PC-3 (cell line): Measurements from ENCODE around the gene NIPAL3. TPM values are rescaled to one million over a fixed set of nuclear protein-coding genes. Genes with fewer than 3 reads are reported as not detected.

Experiments used
- ATAC-seq: fragments of 200-7000 bp; cut with Tn5 transposase; 2 replicates; pipeline ENCODE4 v1.9.1; 2020; ENCODE audit warnings: mild to moderate bottlenecking, moderate library complexity
- BruUV-seq: library from RNA; stranded (reverse); fragments of 400-500 nt; replicated peaks from 2 replicates; lab custom pipeline; 2021; lab: Mats Ljungman, UMichigan
- CTCF ChIA-PET: fragments of 300-600 bp; sonication (Branson Sonifier 250); formaldehyde crosslinking; loops from one replicate; lab custom pipeline; 2022; ENCODE audit warnings: antibody characterized with exemption; lab: Charles Lee
- POLR2A ChIA-PET: fragments of 300-600 bp; sonication (Branson Sonifier 250); formaldehyde crosslinking; loops from one replicate; lab custom pipeline; 2022; ENCODE audit warnings: antibody characterized with exemption; ENCODE audit not compliant: unreplicated experiment; lab: Charles Lee
- DNase-seq: peaks from one replicate; pipeline ENCODE4 v3.0.0-alpha.2; 2015
- H2AFZ ChIP-seq: fragments of 300-600 bp; sonication (generic); 2 replicates; pipeline ENCODE4 v1.6.0; 2016; ENCODE audit warnings: antibody characterized with exemption, low read length
- H3F3A ChIP-seq: fragments of 300-600 bp; sonication (generic); one replicate; pipeline ENCODE4 v1.6.0; 2017; ENCODE audit warnings: antibody characterized with exemption, low read length, control low read depth, mild to moderate bottlenecking; ENCODE audit not compliant: unreplicated experiment
- H3K27ac ChIP-seq: fragments of 300-600 bp; sonication (generic); 2 replicates; pipeline ENCODE4 v1.5.1; 2016; ENCODE audit warnings: mild to moderate bottlenecking, low read length
- H3K27me3 ChIP-seq: fragments of 300-600 bp; sonication (generic); 2 replicates; pipeline ENCODE4 v1.6.1; 2016; ENCODE audit warnings: low read length, mixed read lengths
- H3K36me3 ChIP-seq: fragments of 300-600 bp; sonication (generic); 2 replicates; pipeline ENCODE4 v1.6.1; 2016; ENCODE audit warnings: low read depth, mixed run types, low read length, mixed read lengths
- H3K4me1 ChIP-seq: fragments of 300-600 bp; sonication (generic); 2 replicates; pipeline ENCODE4 v1.5.1; 2016; ENCODE audit warnings: low read length; ENCODE audit not compliant: insufficient read depth
- H3K4me2 ChIP-seq: fragments of 300-600 bp; sonication (generic); 2 replicates; pipeline ENCODE4 v1.6.0; 2016; ENCODE audit warnings: low read length
- H3K4me3 ChIP-seq: fragments of 300-600 bp; sonication (generic); 2 replicates; pipeline ENCODE4 v1.5.1; 2016; ENCODE audit warnings: mild to moderate bottlenecking, low read length, mixed read lengths
- H3K79me2 ChIP-seq: fragments of 300-600 bp; sonication (generic); 2 replicates; pipeline ENCODE4 v1.6.1; 2017; ENCODE audit warnings: low read length, mixed read lengths
- H3K9ac ChIP-seq: fragments of 300-600 bp; sonication (generic); 2 replicates; pipeline ENCODE4 v1.6.0; 2016; ENCODE audit warnings: mild to moderate bottlenecking, low read length
- H3K9me2 ChIP-seq: fragments of 300-600 bp; sonication (generic); replicated peaks from 2 replicates; pipeline ENCODE4 v1.6.1; 2016; ENCODE audit warnings: mixed run types, low read length, mixed read lengths
- H3K9me3 ChIP-seq: fragments of 300-600 bp; sonication (generic); 2 replicates; pipeline ENCODE4 v1.6.1; 2016; ENCODE audit warnings: low read length, mixed read lengths
- H4K20me1 ChIP-seq: fragments of 300-600 bp; sonication (generic); 2 replicates; pipeline ENCODE4 v1.6.1; 2016; ENCODE audit warnings: low read length, mixed read lengths
- EZH2 ChIP-seq: fragments of 300-600 bp; sonication (generic); IDR thresholded peaks from one replicate; pipeline ENCODE4 v1.6.1; 2017; ENCODE audit warnings: antibody characterized with exemption, mild to moderate bottlenecking, low read length; ENCODE audit not compliant: unreplicated experiment
- EZH2phosphoT487 ChIP-seq: fragments of 300-600 bp; sonication (generic); IDR thresholded peaks from 2 replicates; pipeline ENCODE4 v1.6.1; 2018; ENCODE audit warnings: mild to moderate bottlenecking, antibody characterized with exemption, low read length, borderline replicate concordance
- intact Hi-C: fragments of 100-400 bp; cut with micrococcal nuclease; formaldehyde crosslinking; loops from 2 replicates; pipeline ENCODE4 v1.9.0; 2023
- total RNA-seq: library from RNA; depleted of rRNA; stranded (reverse); fragments of >200 nt; gene quantifications from 2 replicates; pipeline ENCODE4 v1.2.3, GENCODE V29; 2014
- TF ChIP-seq, protein P1 (sequence below): fragments of 300-600 bp; sonication (generic); conservative IDR thresholded peaks from 2 replicates; pipeline ENCODE4 v1.5.1; 2017; ENCODE audit warnings: antibody characterized with exemption, low read depth, mild to moderate bottlenecking, low read length

NIPAL3 gene
- total RNA-seq, 1 experiment from 2014 or later, result 35.2 TPM

- Histone ChIP-seq H3K4me2 (no peak overlapping the region), H3K36me3 (no peaks in the 10 kb centered on the region), H3K9me3 (no peaks in the 10 kb centered on the region), H3K9me2 (no peaks in the 10 kb centered on the region), H3K27ac (no peak overlapping the region), H3K9ac (no peak overlapping the region), H3K4me3 (no peak overlapping the region), H4K20me1 (no peaks in the 10 kb centered on the region), H3K79me2 (no peaks in the 10 kb centered on the region), H3K4me1 (no peaks in the 10 kb centered on the region), H2AFZ (no peak overlapping the region), H3K27me3 (no peaks in the 10 kb centered on the region), H3F3A (no peaks in the 10 kb centered on the region)
- BruUV-seq, result no TSS peak
- TF ChIP-seq EZH2phosphoT487, result no peak
- CTCF ChIA-PET, result no interaction called here
- POLR2A ChIA-PET, result no interaction called here
- intact Hi-C loops, result no loop called here
- DNase-seq (no peak), ATAC-seq (no peak)
Measured at GRCh38 chr1:24493785-24494184, 78.2 kb downstream of the NIPAL3 start.

- Histone ChIP-seq H3K27ac (no peak overlapping the region), H3K4me1 (peaks cover 10% of the 10 kb centered on the region), H3K9me3 (no peaks in the 10 kb centered on the region), H2AFZ (no peak overlapping the region), H3K9ac (no peak overlapping the region), H4K20me1 (no peaks in the 10 kb centered on the region), H3K9me2 (no peaks in the 10 kb centered on the region), H3K27me3 (no peaks in the 10 kb centered on the region), H3K4me2 (no peak overlapping the region), H3K79me2 (peaks cover 5% of the 10 kb centered on the region), H3F3A (no peaks in the 10 kb centered on the region), H3K36me3 (no peaks in the 10 kb centered on the region), H3K4me3 (no peak overlapping the region)
- no TSS peak for BruUV-seq
- TF ChIP-seq, protein P1, sequence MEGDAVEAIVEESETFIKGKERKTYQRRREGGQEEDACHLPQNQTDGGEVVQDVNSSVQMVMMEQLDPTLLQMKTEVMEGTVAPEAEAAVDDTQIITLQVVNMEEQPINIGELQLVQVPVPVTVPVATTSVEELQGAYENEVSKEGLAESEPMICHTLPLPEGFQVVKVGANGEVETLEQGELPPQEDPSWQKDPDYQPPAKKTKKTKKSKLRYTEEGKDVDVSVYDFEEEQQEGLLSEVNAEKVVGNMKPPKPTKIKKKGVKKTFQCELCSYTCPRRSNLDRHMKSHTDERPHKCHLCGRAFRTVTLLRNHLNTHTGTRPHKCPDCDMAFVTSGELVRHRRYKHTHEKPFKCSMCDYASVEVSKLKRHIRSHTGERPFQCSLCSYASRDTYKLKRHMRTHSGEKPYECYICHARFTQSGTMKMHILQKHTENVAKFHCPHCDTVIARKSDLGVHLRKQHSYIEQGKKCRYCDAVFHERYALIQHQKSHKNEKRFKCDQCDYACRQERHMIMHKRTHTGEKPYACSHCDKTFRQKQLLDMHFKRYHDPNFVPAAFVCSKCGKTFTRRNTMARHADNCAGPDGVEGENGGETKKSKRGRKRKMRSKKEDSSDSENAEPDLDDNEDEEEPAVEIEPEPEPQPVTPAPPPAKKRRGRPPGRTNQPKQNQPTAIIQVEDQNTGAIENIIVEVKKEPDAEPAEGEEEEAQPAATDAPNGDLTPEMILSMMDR, result no peak
- TF ChIP-seq EZH2phosphoT487 (no peak), EZH2 (no peak)
- no peak for ATAC-seq
- intact Hi-C loops, result no loop called here
- ChIA-PET POLR2A (no interaction called here), CTCF (no interaction called here)
- DNase-seq, result no peak
Measured at GRCh38 chr1:24498589-24498988, 83.0 kb downstream of the NIPAL3 start.

GRCh38 chr1:24500448-24501048 is 84.9 kb downstream of the NIPAL3 start:
- DNase-seq, result no peak
- Histone ChIP-seq H3K27me3 (no peaks in the 10 kb centered on the region), H3K79me2 (peaks cover 20% of the 10 kb centered on the region), H3K4me3 (no peak overlapping the region), H3K9me2 (no peaks in the 10 kb centered on the region), H3K4me2 (no peak overlapping the region), H3F3A (no peaks in the 10 kb centered on the region), H4K20me1 (no peaks in the 10 kb centered on the region), H2AFZ (no peak overlapping the region), H3K27ac (no peak overlapping the region), H3K9me3 (no peaks in the 10 kb centered on the region), H3K4me1 (peaks cover 23% of the 10 kb centered on the region), H3K9ac (no peak overlapping the region), H3K36me3 (no peaks in the 10 kb centered on the region)
- CTCF ChIA-PET, result no interaction called here
- no TSS peak for BruUV-seq
- POLR2A ChIA-PET, result no interaction called here
- TF ChIP-seq EZH2 (no peak), EZH2phosphoT487 (no peak)
- TF ChIP-seq, protein P1, result no peak
- ATAC-seq, result no peak
- intact Hi-C loops, result loop anchor here (5.0 to 10.0 kb wide), 2 partner anchors 87 to 134 kb away; no protein-coding TSS in a partner anchor
